Loucy (cell line): ENCODE measurements around the gene MYRIP.

ENCODE experiments used
- EZH2phosphoT487 ChIP-seq: fragments of 200-600 bp; IDR thresholded peaks from 2 replicates; pipeline ENCODE4 v1.6.1; 2018; ENCODE audit warnings: antibody characterized with exemption, mild to moderate bottlenecking, moderate library complexity, borderline replicate concordance
- TF ChIP-seq, protein P1 (sequence below): fragments of 200-600 bp; sonication (generic); conservative IDR thresholded peaks from 2 replicates; pipeline ENCODE4 v1.5.1; 2014; ENCODE audit warnings: mild to moderate bottlenecking, antibody characterized with exemption, low read length

DNA sequence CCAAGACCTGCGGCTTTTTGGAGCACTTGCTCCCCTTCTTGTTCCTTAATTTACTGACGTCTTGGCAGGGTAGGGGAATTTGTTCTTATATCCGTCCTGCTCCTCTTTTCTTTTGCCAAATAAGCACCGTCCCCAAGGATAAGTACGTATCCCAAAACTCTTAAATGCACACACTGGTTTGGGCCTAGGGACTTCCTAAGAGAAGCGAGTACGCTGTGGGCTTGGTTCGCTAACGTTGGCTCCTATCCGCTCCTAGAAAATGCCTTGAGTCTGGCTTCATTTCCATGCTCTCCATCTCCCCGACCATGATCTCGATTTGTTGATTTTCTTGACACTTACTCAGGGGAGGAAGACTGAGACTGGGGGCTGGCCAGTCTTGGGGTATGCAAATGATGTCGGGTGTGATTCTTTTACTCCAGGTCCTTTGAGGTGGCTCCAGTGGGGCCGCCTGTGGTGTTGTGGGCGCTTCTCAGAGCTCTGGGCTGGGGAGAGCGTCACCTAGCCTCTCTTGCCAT lies 1.3 kb downstream of the MYRIP start:
- TF ChIP-seq EZH2phosphoT487, result no peak
- TF ChIP-seq, protein P1, sequence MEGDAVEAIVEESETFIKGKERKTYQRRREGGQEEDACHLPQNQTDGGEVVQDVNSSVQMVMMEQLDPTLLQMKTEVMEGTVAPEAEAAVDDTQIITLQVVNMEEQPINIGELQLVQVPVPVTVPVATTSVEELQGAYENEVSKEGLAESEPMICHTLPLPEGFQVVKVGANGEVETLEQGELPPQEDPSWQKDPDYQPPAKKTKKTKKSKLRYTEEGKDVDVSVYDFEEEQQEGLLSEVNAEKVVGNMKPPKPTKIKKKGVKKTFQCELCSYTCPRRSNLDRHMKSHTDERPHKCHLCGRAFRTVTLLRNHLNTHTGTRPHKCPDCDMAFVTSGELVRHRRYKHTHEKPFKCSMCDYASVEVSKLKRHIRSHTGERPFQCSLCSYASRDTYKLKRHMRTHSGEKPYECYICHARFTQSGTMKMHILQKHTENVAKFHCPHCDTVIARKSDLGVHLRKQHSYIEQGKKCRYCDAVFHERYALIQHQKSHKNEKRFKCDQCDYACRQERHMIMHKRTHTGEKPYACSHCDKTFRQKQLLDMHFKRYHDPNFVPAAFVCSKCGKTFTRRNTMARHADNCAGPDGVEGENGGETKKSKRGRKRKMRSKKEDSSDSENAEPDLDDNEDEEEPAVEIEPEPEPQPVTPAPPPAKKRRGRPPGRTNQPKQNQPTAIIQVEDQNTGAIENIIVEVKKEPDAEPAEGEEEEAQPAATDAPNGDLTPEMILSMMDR, result no peak
